Uterus (tissue), 4 donors: Measurements from ENCODE around the gene XYLB. TPM values are rescaled to one million over a fixed set of nuclear protein-coding genes. Genes with fewer than 3 reads are reported as not detected.
"Not testable (repeated sequence)": the region's sequence is repeated elsewhere in the genome, so short reads cannot be mapped to it uniquely, and the experiment has no call there.

Source experiments
- DNase-seq, 2 donors: peaks; one replicate each; pipeline ENCODE4 v3.0.0-alpha.2; 2019 to 2020
- H3K27ac ChIP-seq, 2 donors: fragments of 200-600 bp; sonication (generic); 1 replicate in 1 of 2; 2 replicates in 1 of 2; pipeline ENCODE4 v1.5.1; 2016 to 2018
- H3K27me3 ChIP-seq, 2 donors: fragments of 200-600 bp; sonication (generic); one replicate each; pipeline ENCODE4 v1.5.1; 2018 to 2019; ENCODE audit warnings: control low read depth in 1 of 2
- H3K36me3 ChIP-seq, 2 donors: fragments of 200-600 bp; sonication (generic); one replicate each; pipeline ENCODE4 v1.5.1; 2019; ENCODE audit warnings: control low read depth in 1 of 2
- H3K4me1 ChIP-seq, 2 donors: fragments of 200-600 bp; sonication (generic); one replicate each; pipeline ENCODE4 v1.5.1; 2018 to 2019; ENCODE audit warnings: control low read depth in 1 of 2
- H3K4me3 ChIP-seq, 2 donors: fragments of 200-600 bp; sonication (generic); 1 replicate in 1 of 2; 2 replicates in 1 of 2; pipeline ENCODE4 v1.5.1; 2018 to 2019; ENCODE audit warnings: mild to moderate bottlenecking in 1 of 2
- H3K9me3 ChIP-seq, 2 donors: fragments of 200-600 bp; sonication (generic); one replicate each; pipeline ENCODE4 v1.5.1; 2019; ENCODE audit warnings: control low read depth in 1 of 2
- POLR2A ChIP-seq, 2 donors: fragments of 450-650 bp; IDR thresholded peaks; one replicate each; pipeline ENCODE4 v1.6.1; 2016; ENCODE audit warnings: antibody characterized with exemption in 2 of 2, mild to moderate bottlenecking in 1 of 2, moderate library complexity in 1 of 2
- intact Hi-C: fragments of 100-400 bp; cut with DNase I; formaldehyde crosslinking; loops from one replicate; pipeline ENCODE4 v1.15.1; 2023; ENCODE audit warnings: low total_unique reads
- total RNA-seq, 4 donors: library from RNA; depleted of rRNA in 3 of 4; stranded (reverse); fragments of >200 nt in 3 of 4; gene quantifications; one replicate each; pipeline versions ENCODE4 v1.1.0 to v1.2.4, GENCODE V29; 2014 to 2023
- TF ChIP-seq, protein P1 (sequence below), 4 experiments: fragments of 200-600 bp in 2 of 4; fragments of 450-650 bp in 2 of 4; sonication (generic) in 2 of 4; IDR thresholded peaks; one replicate each; pipeline ENCODE4 v1.5.1; 2016 to 2019; ENCODE audit warnings: antibody characterized with exemption in 4 of 4, mild to moderate bottlenecking in 2 of 4, moderate library complexity in 1 of 4
- donor health status: DM: yes; HTN: yes; CAD: no.

The XYLB gene
- total RNA-seq, 4 donors from 2014 or later = 0.26 to 12.7 (median 6.5) TPM

DNA sequence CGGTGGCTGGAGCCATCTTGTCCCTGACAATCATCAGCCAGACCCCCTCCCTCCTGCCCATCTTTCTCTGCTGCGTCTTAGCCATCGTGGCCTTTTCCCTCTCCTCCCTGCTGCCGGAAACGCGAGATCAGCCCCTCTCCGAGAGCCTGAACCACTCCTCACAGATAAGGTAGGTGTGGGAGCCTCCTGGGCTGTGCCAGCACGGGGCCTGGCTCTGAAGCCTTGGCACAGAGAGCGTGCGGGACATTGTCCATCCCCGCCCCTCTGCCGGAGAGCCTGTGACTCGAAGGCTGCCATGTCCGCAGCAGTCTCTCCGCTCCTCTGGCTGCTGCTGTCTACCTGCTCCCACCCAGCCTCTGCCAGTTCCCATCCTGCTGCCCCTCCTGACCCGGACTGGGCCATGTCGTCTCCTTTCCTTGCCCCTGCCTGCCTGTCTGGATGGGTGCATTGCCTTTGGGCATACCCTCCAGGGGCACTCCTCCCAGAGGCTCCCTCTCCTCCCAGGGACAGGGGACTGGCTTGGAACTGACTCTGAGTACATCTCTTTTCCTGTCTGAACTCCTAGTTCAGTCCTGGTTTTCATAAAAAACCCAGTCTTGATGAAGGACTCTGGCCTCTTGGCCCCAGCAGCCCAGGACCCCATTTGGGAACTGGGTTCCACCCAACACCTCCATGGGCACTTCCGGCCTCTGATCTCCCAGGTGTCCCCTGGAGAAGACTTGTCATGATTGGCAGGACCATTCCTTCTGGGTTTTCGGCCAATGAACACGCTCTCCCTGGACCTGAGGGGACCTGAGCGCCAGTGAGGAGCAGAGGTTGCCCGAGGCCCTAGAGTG is 30.0 kb upstream of the XYLB start:
- Histone ChIP-seq H3K4me3 (no peak overlapping the region), H3K36me3 (no peaks in the 10 kb centered on the region), H3K27me3 (no peaks in the 10 kb centered on the region), H3K4me1 (no peaks in the 10 kb centered on the region), H3K27ac (no peak overlapping the region), H3K9me3 (no peaks in the 10 kb centered on the region)
- TF ChIP-seq POLR2A (IDR thresholded peaks at IDR 0.05) = no peak
- TF ChIP-seq, protein P1, sequence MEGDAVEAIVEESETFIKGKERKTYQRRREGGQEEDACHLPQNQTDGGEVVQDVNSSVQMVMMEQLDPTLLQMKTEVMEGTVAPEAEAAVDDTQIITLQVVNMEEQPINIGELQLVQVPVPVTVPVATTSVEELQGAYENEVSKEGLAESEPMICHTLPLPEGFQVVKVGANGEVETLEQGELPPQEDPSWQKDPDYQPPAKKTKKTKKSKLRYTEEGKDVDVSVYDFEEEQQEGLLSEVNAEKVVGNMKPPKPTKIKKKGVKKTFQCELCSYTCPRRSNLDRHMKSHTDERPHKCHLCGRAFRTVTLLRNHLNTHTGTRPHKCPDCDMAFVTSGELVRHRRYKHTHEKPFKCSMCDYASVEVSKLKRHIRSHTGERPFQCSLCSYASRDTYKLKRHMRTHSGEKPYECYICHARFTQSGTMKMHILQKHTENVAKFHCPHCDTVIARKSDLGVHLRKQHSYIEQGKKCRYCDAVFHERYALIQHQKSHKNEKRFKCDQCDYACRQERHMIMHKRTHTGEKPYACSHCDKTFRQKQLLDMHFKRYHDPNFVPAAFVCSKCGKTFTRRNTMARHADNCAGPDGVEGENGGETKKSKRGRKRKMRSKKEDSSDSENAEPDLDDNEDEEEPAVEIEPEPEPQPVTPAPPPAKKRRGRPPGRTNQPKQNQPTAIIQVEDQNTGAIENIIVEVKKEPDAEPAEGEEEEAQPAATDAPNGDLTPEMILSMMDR (IDR thresholded peaks at IDR 0.05) = no peak
- no peak for DNase-seq
- intact Hi-C loops = no loop called here

DNA sequence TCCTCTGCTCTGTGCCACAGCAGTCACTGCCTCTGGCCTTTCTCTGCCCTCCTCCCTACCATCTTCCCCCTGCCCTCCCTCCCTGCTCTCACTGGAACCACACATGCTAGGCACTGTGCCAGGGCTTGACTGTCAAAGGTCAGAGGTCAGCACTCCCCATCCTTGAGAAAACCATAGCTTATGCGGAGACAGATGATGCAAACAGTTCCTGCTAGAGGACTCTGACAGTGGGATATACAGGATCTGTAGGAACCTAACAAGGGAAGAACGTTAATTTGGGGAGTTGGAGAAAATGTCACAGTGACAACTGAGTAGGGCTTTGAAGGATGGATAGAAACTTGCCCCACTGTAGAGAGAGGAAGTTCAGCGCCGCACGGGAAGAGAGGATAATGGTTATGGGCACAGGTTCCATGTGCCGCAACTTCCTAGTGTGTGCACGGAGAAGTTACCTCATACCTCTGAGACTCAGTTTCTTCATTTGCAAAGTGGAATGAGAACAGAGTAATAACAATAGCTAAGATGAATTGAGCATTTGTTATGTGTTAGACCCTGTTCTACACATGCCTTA is 29.3 kb upstream of the XYLB start:
- Histone ChIP-seq H3K4me1 (no peaks in the 10 kb centered on the region), H3K4me3 (no peak overlapping the region), H3K36me3 (no peaks in the 10 kb centered on the region), H3K27ac (no peak overlapping the region), H3K9me3 (no peaks in the 10 kb centered on the region), H3K27me3 (no peaks in the 10 kb centered on the region)
- no peak for TF ChIP-seq POLR2A (IDR thresholded peaks at IDR 0.05)
- TF ChIP-seq, protein P1 (IDR thresholded peaks at IDR 0.05) = no peak
- intact Hi-C loops = no loop called here
- DNase-seq = no peak

DNA sequence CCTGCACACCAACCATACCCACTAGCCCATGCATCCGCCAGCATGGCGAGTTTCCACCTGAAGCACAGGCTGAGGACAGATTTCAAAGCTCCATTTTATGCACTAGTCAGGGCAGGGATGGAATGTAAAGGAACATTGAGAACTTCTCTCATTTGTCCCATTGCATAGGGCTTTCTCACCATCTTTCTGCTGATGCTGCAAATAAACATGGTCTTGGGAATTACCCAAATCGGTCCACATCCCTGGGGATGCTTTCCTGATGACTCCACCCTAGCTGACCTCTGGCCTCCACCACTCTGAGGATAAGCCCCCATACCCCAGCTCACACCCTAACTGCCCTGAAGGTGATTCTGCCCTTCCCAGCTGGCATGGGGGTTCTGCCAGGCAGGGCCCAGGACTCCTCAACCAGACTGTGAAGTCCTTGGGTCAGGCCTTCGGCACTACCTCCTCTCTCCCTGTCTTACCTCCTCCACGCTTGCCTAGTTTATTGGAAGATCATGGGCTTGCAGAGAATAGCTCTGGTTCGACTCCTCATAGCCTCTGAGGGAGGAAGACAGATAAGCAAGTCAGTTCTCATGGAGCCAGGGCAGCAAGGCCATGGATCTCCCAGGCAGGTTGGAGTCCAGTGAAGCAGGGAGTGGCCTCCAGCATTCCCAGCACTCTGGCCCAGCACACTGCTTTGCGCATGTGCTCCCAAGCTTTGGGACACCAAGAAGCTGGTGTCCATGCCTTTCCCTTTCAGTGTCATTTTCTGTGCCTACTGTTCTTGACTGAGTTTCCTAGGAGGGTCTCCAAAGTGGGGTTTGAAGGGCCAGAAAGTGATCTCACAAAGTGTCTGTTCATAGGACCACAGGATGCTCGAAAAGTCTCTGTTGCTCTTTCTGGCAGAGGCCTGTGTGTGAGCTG is 27.6 kb upstream of the XYLB start:
- no peaks in the 10 kb centered on the region for H3K27me3 ChIP-seq
- intact Hi-C loops = no loop called here
- H3K27ac ChIP-seq = no peak overlapping the region
- no peaks in the 10 kb centered on the region for H3K9me3 ChIP-seq
- no peaks in the 10 kb centered on the region for H3K36me3 ChIP-seq
- TF ChIP-seq, protein P1 (IDR thresholded peaks at IDR 0.05) = no peak
- TF ChIP-seq POLR2A (IDR thresholded peaks at IDR 0.05) = no peak
- no peak for DNase-seq
- no peak overlapping the region for H3K4me3 ChIP-seq
- no peaks in the 10 kb centered on the region for H3K4me1 ChIP-seq

DNA sequence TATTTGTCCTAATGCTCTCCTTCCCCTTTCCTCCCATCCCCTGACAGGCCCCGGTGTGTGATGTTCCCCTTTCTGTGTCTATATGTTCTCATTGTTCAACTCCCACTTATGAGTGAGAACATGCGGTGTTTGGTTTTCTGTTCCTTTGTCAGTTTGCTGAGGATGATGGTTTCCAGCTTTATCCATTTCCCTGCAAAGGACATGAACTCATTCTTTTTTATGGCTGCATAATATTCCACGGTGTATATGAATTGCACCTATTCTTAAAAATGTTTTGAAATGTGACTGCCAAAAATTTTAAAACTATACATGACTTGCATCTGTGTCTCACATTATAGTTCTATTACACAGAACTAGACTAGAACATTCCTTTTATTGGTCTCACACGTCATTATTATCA is 25.9 kb upstream of the XYLB start:
- H3K4me1 ChIP-seq, intact Hi-C loops, H3K4me3 ChIP-seq: not testable (repeated sequence)

DNA sequence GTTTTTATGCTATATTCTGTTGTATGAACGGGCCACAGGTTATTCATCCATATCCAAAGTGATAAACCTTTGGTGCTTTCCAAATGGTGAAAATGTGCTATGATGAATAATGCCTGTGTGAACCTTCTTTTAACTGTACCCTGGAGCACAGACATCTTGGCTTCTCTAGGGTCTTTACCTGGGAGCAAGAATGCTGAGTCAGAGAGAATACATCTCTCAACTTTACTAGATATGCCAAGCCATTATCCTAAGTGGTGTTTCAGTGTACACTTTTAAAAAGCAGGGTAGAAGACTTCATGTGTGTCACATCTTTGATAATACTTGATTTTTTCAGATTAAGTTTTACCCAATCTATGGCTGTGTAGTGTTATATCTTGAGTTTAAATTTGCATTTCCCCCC is 23.5 kb upstream of the XYLB start:
- no peak overlapping the region for H3K4me3 ChIP-seq
- H3K4me1 ChIP-seq = no peaks in the 10 kb centered on the region
- H3K9me3 ChIP-seq = no peaks in the 10 kb centered on the region
- H3K36me3 ChIP-seq = no peaks in the 10 kb centered on the region
- TF ChIP-seq, protein P1 (IDR thresholded peaks at IDR 0.05) = no peak
- TF ChIP-seq POLR2A (IDR thresholded peaks at IDR 0.05) = no peak
- no peak for DNase-seq
- no peak overlapping the region for H3K27ac ChIP-seq
- H3K27me3 ChIP-seq = no peaks in the 10 kb centered on the region
- intact Hi-C loops = no loop called here

More for the DNA sequence above, 25.9 kb upstream of the XYLB start:
- H3K9me3 ChIP-seq, H3K27ac ChIP-seq, H3K27me3 ChIP-seq, H3K36me3 ChIP-seq, DNase-seq: not testable (repeated sequence)
